Ovary (tissue), 3 donors: ENCODE measurements around the gene ITGB1BP1.

Source experiments
- CTCF ChIP-seq, 3 donors: fragments of 450-650 bp in 2 of 3; fragments of 200-600 bp in 1 of 3; IDR thresholded peaks; one replicate each; pipeline versions ENCODE4 v1.5.1 to v1.8.0; 2016 to 2022; ENCODE audit warnings: antibody characterized with exemption in 3 of 3, mild to moderate bottlenecking in 1 of 3
- EP300 ChIP-seq: sonication (generic); formaldehyde crosslinking; IDR thresholded peaks from one replicate; pipeline ENCODE4 v1.6.1; 2017; ENCODE audit warnings: antibody characterized with exemption
- POLR2A ChIP-seq: fragments of 450-650 bp; IDR thresholded peaks from one replicate; pipeline ENCODE4 v1.6.1; 2017; ENCODE audit warnings: antibody characterized with exemption, mild to moderate bottlenecking, moderate library complexity
- donor health status: DM: no; HTN: no; CAD: no.

- TF ChIP-seq CTCF (IDR thresholded peaks at IDR 0.05) (no peak), POLR2A (no peak), EP300 (no peak)
Observed at GRCh38 chr2:9471206-9471605, 47.9 kb upstream of the ITGB1BP1 start.
